Transverse colon (tissue), 4 donors: ENCODE data around the gene ZMYND12.

Experiments used
- CTCF ChIP-seq, 5 experiments: fragments of 200-600 bp in 3 of 5; fragments of 450-650 bp in 2 of 5; sonication (generic) in 3 of 5; IDR thresholded peaks; 1 replicate in 2 of 5; 2 replicates in 3 of 5; pipeline ENCODE4 v1.5.1; 2016 to 2017; ENCODE audit warnings: antibody characterized with exemption in 5 of 5, inconsistent platforms in 3 of 5, mild to moderate bottlenecking in 2 of 5, moderate library complexity in 1 of 5
- EP300 ChIP-seq: sonication (generic); formaldehyde crosslinking; IDR thresholded peaks from one replicate; pipeline ENCODE4 v1.6.1; 2017; ENCODE audit warnings: antibody characterized with exemption, low read depth
- POLR2A ChIP-seq: fragments of 450-650 bp; IDR thresholded peaks from one replicate; pipeline ENCODE4 v1.6.1; 2016; ENCODE audit warnings: antibody characterized with exemption, mild to moderate bottlenecking, moderate library complexity
- POLR2AphosphoS5 ChIP-seq, 3 donors: sonication (generic); formaldehyde crosslinking; IDR thresholded peaks; one replicate each; pipeline ENCODE4 v1.6.1; 2016; ENCODE audit warnings: antibody characterized with exemption in 3 of 3

GRCh38 chr1:42439940-42440339, 15.9 kb downstream of the ZMYND12 start:
- TF ChIP-seq POLR2A: no peak
- TF ChIP-seq CTCF (IDR thresholded peaks at IDR 0.05): no peak
- TF ChIP-seq POLR2AphosphoS5 (IDR thresholded peaks at IDR 0.05): no peak
- TF ChIP-seq EP300: no peak
